ENCODE data around the gene SPINDOC.
A peak's percentile ranks its signal among the peaks of the same experiment; 100 is the strongest.
"Not testable (repeated sequence)": the region's sequence is repeated elsewhere in the genome, so short reads cannot be mapped to it uniquely, and the experiment has no call there.

Gene SPINDOC

GRCh38 chr11:63813035-63813562, at the start of gene SPINDOC:
SPINDOC (plus strand) TSS chr11:63813456; CDS start chr11:63813687, 231 bp downstream.
- peak; percentile 43 for DNase-seq (ENCODE audit: low read depth)

DNA sequence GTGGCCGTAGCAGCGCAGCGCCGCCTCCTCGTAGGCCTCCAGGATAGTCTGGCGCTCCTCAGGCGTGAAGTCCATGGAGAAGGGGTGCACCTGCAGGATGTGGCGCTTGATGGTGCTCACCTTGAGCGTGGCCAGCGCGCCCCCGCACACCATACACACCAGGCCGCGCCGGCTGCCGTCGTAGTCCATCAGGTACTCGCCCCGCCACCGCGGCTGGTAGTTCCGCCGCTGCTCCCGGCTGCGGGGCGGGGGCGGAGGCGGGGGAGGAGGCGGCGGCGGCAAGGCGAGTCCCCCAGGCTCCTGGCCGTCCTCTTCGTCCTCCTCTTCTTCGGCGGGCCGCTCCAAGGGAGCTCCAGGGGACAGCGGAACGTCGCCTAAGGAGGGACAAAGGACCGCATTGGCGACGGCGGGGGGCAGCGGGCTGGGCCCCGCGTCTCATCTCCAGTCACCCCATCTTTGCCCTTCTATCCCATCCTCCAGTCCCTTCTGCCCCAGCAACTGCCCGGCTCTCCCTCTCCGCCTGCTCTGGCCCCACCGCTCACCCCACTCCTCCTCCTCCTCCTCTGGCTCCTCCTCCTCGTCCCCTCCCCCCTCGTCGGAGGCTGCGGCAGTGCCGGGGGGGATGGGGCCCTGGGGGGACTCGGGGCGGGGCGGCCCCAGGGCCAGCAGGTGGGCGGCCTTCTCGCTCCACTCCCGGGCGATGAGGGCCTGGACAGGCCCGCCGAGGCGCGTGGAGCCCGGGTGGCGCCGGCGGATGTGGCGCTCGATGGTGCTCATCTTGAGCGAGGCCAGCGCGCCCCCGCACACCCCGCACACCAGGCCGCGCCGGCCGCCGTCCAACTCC, 49.5 kb upstream of the SPINDOC start:
- no peak for DNase-seq (ENCODE audit: low read depth)

- no peak for DNase-seq (ENCODE audit: low read depth)
Measured at GRCh38 chr11:63764340-63764678, 48.9 kb upstream of the SPINDOC start.

GRCh38 chr11:63764679-63765647, 48.3 kb upstream of the SPINDOC start:
- DNase-seq (ENCODE audit: low read depth) = no peak

DNA sequence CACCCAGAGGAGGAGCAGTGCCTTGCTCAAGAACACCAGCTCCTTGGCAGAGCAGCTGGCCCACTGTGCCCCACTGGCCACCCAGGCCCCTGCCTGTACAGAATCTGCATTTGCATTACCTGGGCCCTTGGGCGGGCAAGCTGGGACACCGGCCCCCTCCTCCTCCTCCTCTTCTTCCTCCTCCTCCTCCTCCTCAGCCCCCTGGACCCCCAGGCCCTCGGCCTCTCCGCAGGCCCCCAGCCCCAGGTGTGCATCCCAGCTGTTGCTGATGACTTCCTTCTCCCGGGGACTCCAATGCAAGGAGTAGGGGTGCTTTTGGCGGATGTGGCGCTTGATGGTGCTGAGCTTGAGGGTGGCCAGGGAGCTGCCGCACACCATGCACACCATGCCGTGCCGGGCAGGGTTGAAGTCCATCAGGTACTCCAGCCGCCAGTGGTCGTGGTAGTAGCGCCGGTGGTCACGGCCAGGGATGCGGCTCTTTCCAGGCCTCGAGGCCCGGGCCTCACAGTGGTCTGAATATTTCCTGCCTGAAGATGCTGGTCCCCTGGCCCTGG, 47.5 kb upstream of the SPINDOC start:
- DNase-seq (ENCODE audit: low read depth) = no peak

GRCh38 chr11:63766531-63767235, 46.6 kb upstream of the SPINDOC start:
- no peak for DNase-seq (ENCODE audit: low read depth)

GRCh38 chr11:63767267-63767564, 46.0 kb upstream of the SPINDOC start:
- no peak for DNase-seq (ENCODE audit: low read depth)

- DNase-seq (ENCODE audit: low read depth) = no peak
Measured at GRCh38 chr11:63767565-63768236, 45.6 kb upstream of the SPINDOC start.

DNA sequence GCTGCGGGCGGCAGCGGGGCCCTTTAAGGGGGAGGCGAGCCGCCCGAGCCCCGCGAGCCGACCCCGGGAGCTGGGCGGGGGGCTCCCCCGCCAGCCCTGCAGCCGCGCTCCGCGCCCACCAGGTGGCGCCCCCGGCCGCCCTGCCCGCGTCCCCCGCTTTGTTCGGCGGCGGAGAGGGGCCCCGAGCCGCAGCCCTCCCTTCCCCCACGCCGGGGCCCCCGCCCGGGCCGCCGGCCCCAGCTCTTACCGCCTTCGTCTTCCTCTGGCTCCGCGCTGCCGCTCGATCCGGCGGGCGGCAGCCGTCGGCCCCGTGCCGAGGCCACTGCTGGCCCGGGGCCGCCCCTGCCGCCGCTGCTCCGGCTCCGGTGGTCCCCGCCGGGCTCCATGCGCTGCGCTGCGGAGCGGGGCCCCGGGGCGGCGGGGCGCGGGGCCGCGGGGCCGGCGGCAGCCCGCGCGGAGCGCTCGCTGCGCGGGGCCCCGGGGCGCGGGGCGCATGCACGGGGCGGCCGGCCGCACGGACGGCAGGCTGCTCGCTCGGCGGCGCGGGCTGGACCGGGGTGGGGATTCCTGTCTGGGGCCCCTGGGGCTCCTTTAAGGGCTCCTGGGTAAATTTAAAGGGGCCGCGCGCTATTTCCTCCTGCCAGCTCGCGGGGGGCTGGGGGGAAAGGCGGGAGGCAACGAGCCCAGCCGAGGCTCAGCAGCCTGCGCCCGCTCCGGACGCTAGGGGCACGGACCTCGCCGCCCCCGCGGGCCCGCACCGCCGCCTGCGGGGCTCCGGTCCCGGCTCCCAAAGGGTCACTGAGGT, 44.8 kb upstream of the SPINDOC start, which contains the start of gene ZFTA:
TSS of gene ZFTA (minus strand) at position 539 of the 805 bp plus-strand sequence. CDS start at position 386, 153 bp downstream.
- no peak for DNase-seq (ENCODE audit: low read depth)

- no peak for DNase-seq (ENCODE audit: low read depth)
Measured at GRCh38 chr11:63769042-63769713, 44.1 kb upstream of the SPINDOC start.

GRCh38 chr11:63769714-63770455, 43.4 kb upstream of the SPINDOC start:
- DNase-seq (ENCODE audit: low read depth) = no peak

DNA sequence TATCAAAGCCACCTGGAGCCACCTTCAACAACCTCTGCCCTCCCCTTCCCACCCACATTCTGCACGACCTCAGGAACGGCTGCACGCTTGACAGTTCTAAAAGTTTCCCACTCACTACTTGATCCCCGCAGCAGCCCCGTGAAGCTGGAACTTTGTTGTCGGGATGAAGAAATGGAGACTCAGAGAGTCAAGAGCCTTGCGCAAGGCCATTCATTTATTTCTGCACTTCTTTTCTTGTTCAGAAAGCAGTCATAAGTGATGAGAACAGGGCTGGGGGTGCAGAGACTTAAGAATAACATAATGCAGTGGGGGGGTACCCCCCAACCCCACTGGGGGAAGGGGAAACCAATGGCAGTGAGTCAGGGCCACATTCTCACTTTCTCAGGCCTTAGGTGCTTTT, 42.5 kb upstream of the SPINDOC start:
- no peak for DNase-seq (ENCODE audit: low read depth)

DNA sequence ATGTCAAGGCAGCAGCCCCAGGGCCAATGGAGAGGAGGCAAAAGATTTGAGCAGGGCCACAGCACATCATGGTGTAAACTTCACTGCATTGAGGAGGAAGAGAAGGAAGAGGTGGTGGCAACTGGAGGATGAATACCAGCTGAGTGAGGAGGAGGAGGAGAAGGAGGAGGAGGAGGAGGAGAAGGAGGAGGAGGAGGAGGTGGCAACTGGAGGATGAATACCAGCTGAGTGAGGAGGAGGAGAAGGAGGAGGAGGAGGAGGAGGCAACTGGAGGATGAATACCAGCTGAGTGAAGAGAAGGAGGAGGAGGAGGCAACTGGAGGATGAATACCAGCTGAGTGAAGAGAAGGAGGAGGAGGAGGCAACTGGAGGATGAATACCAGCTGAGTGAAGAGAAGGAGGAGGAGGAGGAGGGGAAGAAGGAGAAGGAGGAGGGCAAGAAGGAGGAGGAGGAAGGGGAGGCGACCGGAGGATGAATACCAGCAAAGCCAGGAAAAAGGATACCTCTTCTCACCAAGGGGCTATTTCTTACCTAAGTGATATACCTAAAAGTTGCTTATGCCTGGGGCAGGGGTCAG, 41.4 kb upstream of the SPINDOC start:
- DNase-seq (ENCODE audit: low read depth) = not testable (repeated sequence)

GRCh38 chr11:63775191-63775590, 38.1 kb upstream of the SPINDOC start:
- DNase-seq (ENCODE audit: low read depth) = no peak

DNA sequence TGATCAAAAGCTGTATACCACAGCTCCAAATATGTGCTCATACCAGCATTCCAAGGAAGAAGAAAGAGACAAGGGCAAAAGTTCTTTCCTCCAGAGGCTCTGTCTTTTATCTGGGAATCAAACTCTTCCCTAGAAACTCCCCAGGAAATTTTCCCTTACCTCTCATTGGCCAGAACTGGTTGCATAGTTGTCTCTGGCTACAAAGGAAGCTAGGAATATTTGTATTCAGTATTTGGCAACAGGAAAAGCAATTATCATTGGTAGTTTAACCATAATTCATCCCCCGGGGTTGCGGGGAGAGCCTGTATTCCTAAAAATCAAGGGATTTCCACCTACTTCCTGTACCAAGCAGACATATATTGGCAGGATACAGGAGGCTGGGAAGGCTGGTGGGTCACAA, 34.2 kb upstream of the SPINDOC start:
- DNase-seq (ENCODE audit: low read depth) = no peak

- DNase-seq (ENCODE audit: low read depth) = no peak
Measured at GRCh38 chr11:63782749-63783148, 30.5 kb upstream of the SPINDOC start.

DNA sequence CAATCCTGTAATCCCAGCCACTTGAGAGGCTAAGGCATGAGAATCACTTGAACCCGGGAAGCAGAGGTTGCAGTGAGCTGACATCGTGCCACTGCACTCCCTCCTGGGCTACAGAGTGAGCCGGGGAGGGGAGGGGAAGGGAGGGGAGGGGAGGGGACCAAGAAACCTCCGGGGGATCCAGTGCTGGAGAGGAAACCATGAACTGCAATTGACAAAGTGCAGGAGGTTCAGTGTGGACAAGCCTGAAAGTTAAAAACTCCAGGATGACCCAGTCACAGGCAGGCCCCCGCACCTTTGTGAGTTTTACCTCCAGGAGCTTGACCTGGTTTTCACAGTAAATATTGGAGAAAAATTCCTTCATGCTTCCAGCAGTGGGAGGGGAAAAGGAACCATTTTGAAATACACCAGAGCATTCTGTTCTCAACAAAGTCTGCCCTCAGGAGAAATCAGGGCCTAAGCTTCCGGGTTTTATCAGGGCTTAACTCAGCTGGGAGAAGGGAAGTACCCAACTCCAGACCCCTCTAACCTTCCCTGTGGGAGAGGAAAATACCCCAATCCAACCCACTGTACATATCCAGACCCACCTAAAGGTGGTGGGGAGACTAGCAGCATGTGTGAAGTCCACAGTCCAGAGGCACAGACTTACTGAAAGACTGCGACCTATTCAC, 29.2 kb upstream of the SPINDOC start:
- no peak for DNase-seq (ENCODE audit: low read depth)

- DNase-seq (ENCODE audit: low read depth) = no peak
Measured at GRCh38 chr11:63785823-63786222, 27.4 kb upstream of the SPINDOC start.

Measured in GM04504 (cell line).